Gastroesophageal sphincter (tissue), 3 donors: ENCODE data around the gene RAD51B.

ENCODE experiments used
- CTCF ChIP-seq, 4 experiments: fragments of 200-600 bp in 2 of 4; fragments of 450-650 bp in 2 of 4; sonication (generic) in 1 of 4; IDR thresholded peaks; one replicate each; pipeline ENCODE4 v1.5.1; 2017 to 2019; ENCODE audit warnings: antibody characterized with exemption in 4 of 4, mild to moderate bottlenecking in 2 of 4, moderate library complexity in 2 of 4
- POLR2AphosphoS5 ChIP-seq: sonication (generic); formaldehyde crosslinking; IDR thresholded peaks from one replicate; pipeline ENCODE4 v1.6.1; 2017; ENCODE audit warnings: antibody characterized with exemption

- TF ChIP-seq CTCF (IDR thresholded peaks at IDR 0.05) (no peak), POLR2AphosphoS5 (no peak)
These were observed 132.8 kb downstream of the RAD51B start for GRCh38 chr14:67952381-67952780.
